Heart left ventricle (tissue), 13 donors: ENCODE data around the gene SOCS6.

ENCODE experiments used
- POLR2A ChIP-seq, 2 donors: fragments of 450-650 bp; IDR thresholded peaks; one replicate each; pipeline ENCODE4 v1.6.1; 2017; ENCODE audit warnings: antibody characterized with exemption in 2 of 2, mild to moderate bottlenecking in 2 of 2, moderate library complexity in 2 of 2
- TF ChIP-seq, protein P1 (sequence below), 12 donors: fragments of 200-600 bp; sonication (generic) in 4 of 12; IDR thresholded peaks; one replicate each; pipeline versions ENCODE4 v1.5.0 to v1.8.0; 2018 to 2022; ENCODE audit warnings: antibody characterized with exemption in 12 of 12, mild to moderate bottlenecking in 5 of 12
- donor health status: ischemic (EF 13 %, LVEDD 7.1; RV severe dilation, severe dysfunction).
- donor health status: DM: no; HTN: yes; CAD: no.
- donor health status: DM: no; HTN: no; CAD: no.
- donor health status: ischemic (EF 25% LVEDD 6.9; RV normal size, moderate dysfunction).
- donor health status: ischemic (EF 25% LVEDD 5.7; RV mildly dilated, moderate dysfunction).
- donor health status: ischemic (EF 35%, LVEDD 5.7; RV mildly dilated, moderate dysfunction).
- donor health status: nonischemic (EF 11% LVEDD 7.7; RV severe dilation, severe dysfunction).
- donor health status: DM: yes; HTN: yes; CAD: no.
- donor health status: PGD.
- donor health status: ischemic (EF 29% LVEDD 5.4; RV normal size, mild dysfunction).
- donor health status: nonischemic (EF 23%, LVEDD 6.1; RV moderate dilation, normal function).

DNA sequence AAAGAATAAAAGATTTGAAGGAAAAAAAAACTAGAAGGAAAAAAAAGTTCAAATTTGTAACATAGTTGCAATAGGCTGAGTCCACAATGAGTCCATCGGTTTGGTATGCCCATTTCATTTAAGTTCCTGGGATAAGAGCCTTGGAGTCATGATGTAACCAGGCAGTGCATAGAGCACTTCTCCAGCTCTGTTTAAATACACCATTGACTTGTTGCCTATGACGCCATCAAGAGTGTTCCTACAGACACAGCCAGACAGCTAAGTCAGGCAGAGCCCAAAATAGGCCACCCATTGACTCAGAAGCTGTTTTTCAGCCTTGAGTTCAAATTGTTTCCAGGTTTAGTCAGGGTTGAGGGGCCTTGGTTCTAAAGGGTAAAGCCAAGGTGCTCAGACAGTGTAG lies 44.9 kb downstream of the SOCS6 start:
- TF ChIP-seq, protein P1, sequence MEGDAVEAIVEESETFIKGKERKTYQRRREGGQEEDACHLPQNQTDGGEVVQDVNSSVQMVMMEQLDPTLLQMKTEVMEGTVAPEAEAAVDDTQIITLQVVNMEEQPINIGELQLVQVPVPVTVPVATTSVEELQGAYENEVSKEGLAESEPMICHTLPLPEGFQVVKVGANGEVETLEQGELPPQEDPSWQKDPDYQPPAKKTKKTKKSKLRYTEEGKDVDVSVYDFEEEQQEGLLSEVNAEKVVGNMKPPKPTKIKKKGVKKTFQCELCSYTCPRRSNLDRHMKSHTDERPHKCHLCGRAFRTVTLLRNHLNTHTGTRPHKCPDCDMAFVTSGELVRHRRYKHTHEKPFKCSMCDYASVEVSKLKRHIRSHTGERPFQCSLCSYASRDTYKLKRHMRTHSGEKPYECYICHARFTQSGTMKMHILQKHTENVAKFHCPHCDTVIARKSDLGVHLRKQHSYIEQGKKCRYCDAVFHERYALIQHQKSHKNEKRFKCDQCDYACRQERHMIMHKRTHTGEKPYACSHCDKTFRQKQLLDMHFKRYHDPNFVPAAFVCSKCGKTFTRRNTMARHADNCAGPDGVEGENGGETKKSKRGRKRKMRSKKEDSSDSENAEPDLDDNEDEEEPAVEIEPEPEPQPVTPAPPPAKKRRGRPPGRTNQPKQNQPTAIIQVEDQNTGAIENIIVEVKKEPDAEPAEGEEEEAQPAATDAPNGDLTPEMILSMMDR (IDR thresholded peaks at IDR 0.05), result no peak
- TF ChIP-seq POLR2A (IDR thresholded peaks at IDR 0.05), result no peak
